Measurements from ENCODE around the gene RNASEH2C.

- no peak for TF ChIP-seq CTCF (conservative IDR thresholded peaks at IDR 0.05 in 1 of 2, IDR thresholded peaks at IDR 0.05 in 1 of 2; ENCODE audit: extremely low read depth in 1 of 2, insufficient read depth in 1 of 2, low read depth in 1 of 2, low read length in 2 of 2)
- no peak for TF ChIP-seq EZH2 (IDR thresholded peaks at IDR 0.05; ENCODE audit: borderline replicate concordance, low read length)
These were observed 18.4 kb upstream of the RNASEH2C start for GRCh38 chr11:65739022-65739421.
